ENCODE results near the gene GET4.
A peak's percentile ranks its signal among the peaks of the same experiment; 100 is the strongest.
"Not testable (repeated sequence)": the region's sequence is repeated elsewhere in the genome, so short reads cannot be mapped to it uniquely, and the experiment has no call there.

Gene GET4

GRCh38 chr7:907158-907980 lies 31.0 kb downstream of the GET4 start:
- no peak for DNase-seq (ENCODE audit: low read depth)
- no peak overlapping the region for H3K4me3 ChIP-seq (ENCODE audit: control insufficient read depth, low read depth, low read length)
- TF ChIP-seq CTCF (IDR thresholded peaks at IDR 0.05; ENCODE audit: control insufficient read depth, insufficient read depth, low read depth, low read length, missing control alignments), result no peak

GRCh38 chr7:908159-908581 lies 31.8 kb downstream of the GET4 start:
- no peak for DNase-seq (ENCODE audit: low read depth)
- no peak for TF ChIP-seq CTCF (IDR thresholded peaks at IDR 0.05; ENCODE audit: control insufficient read depth, insufficient read depth, low read depth, low read length, missing control alignments)
- H3K4me3 ChIP-seq (ENCODE audit: control insufficient read depth, low read depth, low read length), result no peak overlapping the region

GRCh38 chr7:908591-909357 lies 32.4 kb downstream of the GET4 start:
- H3K4me3 ChIP-seq (ENCODE audit: control insufficient read depth, low read depth, low read length); DNase-seq (ENCODE audit: low read depth): not testable (repeated sequence)
- peak; percentile 74 for TF ChIP-seq CTCF (IDR thresholded peaks at IDR 0.05; ENCODE audit: control insufficient read depth, insufficient read depth, low read depth, low read length, missing control alignments)

GRCh38 chr7:909358-910329 lies 33.3 kb downstream of the GET4 start:
- DNase-seq (ENCODE audit: low read depth), result no peak
- TF ChIP-seq CTCF (IDR thresholded peaks at IDR 0.05; ENCODE audit: control insufficient read depth, insufficient read depth, low read depth, low read length, missing control alignments), result no peak
- peak overlapping the region; percentile 24 for H3K4me3 ChIP-seq (ENCODE audit: control insufficient read depth, low read depth, low read length)

- no peak for DNase-seq (ENCODE audit: low read depth)
- TF ChIP-seq CTCF (IDR thresholded peaks at IDR 0.05; ENCODE audit: control insufficient read depth, insufficient read depth, low read depth, low read length, missing control alignments), result no peak
- H3K4me3 ChIP-seq (ENCODE audit: control insufficient read depth, low read depth, low read length), result no peak overlapping the region
These were observed 34.1 kb downstream of the GET4 start for GRCh38 chr7:910441-910861.

- TF ChIP-seq CTCF (IDR thresholded peaks at IDR 0.05; ENCODE audit: control insufficient read depth, insufficient read depth, low read depth, low read length, missing control alignments), result no peak
- no peak for DNase-seq (ENCODE audit: low read depth)
- H3K4me3 ChIP-seq (ENCODE audit: control insufficient read depth, low read depth, low read length), result no peak overlapping the region
These were observed 34.6 kb downstream of the GET4 start for GRCh38 chr7:910931-911431.
